Gastroesophageal sphincter (tissue), 4 donors: ENCODE results near the gene GLCCI1. TPM values are rescaled to one million over a fixed set of nuclear protein-coding genes. Genes with fewer than 3 reads are reported as not detected.

Experiments
- ATAC-seq: fragments of 150-250 bp; one replicate; pipeline ENCODE4 v1.9.1; 2016; ENCODE audit warnings: mild to moderate bottlenecking, moderate library complexity
- H3K27ac ChIP-seq, 4 donors: fragments of 200-600 bp; sonication (generic) in 3 of 4; 1 replicate in 3 of 4; 2 replicates in 1 of 4; pipeline ENCODE4 v1.5.1; 2016 to 2019
- H3K27me3 ChIP-seq: fragments of 200-600 bp; sonication (generic); one replicate; pipeline ENCODE4 v1.5.1; 2019
- H3K36me3 ChIP-seq, 2 donors: fragments of 200-600 bp; sonication (generic); one replicate each; pipeline ENCODE4 v1.5.1; 2019; ENCODE audit warnings: control low read depth in 1 of 2
- H3K4me1 ChIP-seq, 3 donors: fragments of 200-600 bp; sonication (generic); 1 replicate in 2 of 3; 2 replicates in 1 of 3; pipeline ENCODE4 v1.5.1; 2016 to 2019; ENCODE audit warnings: control low read depth in 2 of 3
- H3K4me3 ChIP-seq, 2 donors: fragments of 200-600 bp; sonication (generic); one replicate each; pipeline ENCODE4 v1.5.1; 2019; ENCODE audit warnings: mild to moderate bottlenecking in 1 of 2, moderate library complexity in 1 of 2
- H3K9me3 ChIP-seq, 3 donors: fragments of 200-600 bp; sonication (generic); one replicate each; pipeline ENCODE4 v1.5.1; 2017 to 2019; ENCODE audit warnings: control low read depth in 2 of 3
- CTCF ChIP-seq, 4 experiments: fragments of 200-600 bp in 2 of 4; fragments of 450-650 bp in 2 of 4; sonication (generic) in 1 of 4; IDR thresholded peaks; one replicate each; pipeline ENCODE4 v1.5.1; 2017 to 2019; ENCODE audit warnings: antibody characterized with exemption in 4 of 4, mild to moderate bottlenecking in 2 of 4, moderate library complexity in 2 of 4
- EP300 ChIP-seq: sonication (generic); formaldehyde crosslinking; IDR thresholded peaks from one replicate; pipeline ENCODE4 v1.6.1; 2017; ENCODE audit warnings: antibody characterized with exemption, mild to moderate bottlenecking
- POLR2A ChIP-seq, 2 donors: fragments of 450-650 bp; IDR thresholded peaks; one replicate each; pipeline ENCODE4 v1.6.1; 2017; ENCODE audit warnings: antibody characterized with exemption in 2 of 2, mild to moderate bottlenecking in 2 of 2, moderate library complexity in 1 of 2
- POLR2AphosphoS5 ChIP-seq: sonication (generic); formaldehyde crosslinking; IDR thresholded peaks from one replicate; pipeline ENCODE4 v1.6.1; 2017; ENCODE audit warnings: antibody characterized with exemption
- WGBS, 2 donors: methylation state at CpG; one replicate each; pipeline ENCODE4 v1.1.5; 2018; ENCODE audit warnings: low coverage in 1 of 2; 5-methylcytosine and 5-hydroxymethylcytosine counted together
- total RNA-seq, 4 donors: library from RNA; depleted of rRNA; stranded (reverse); fragments of >200 nt; gene quantifications; one replicate each; pipeline ENCODE4 v1.1.0, GENCODE V29; 2016

The GLCCI1 gene
- total RNA-seq, 4 donors from 2014 or later, result 2.8 to 16.7 (median 5.2) TPM

- Histone ChIP-seq H3K27me3 (no peaks in the 10 kb centered on the region), H3K27ac (no peak overlapping the region), H3K4me3 (no peak overlapping the region), H3K36me3 (no peaks in the 10 kb centered on the region), H3K9me3 (no peaks in the 10 kb centered on the region), H3K4me1 (no peaks in the 10 kb centered on the region)
- TF ChIP-seq CTCF (IDR thresholded peaks at IDR 0.05) (no peak), POLR2A (IDR thresholded peaks at IDR 0.05) (no peak), POLR2AphosphoS5 (no peak), EP300 (no peak)
- WGBS, 2 donors, result 91 to 92% methylated on average over 5 to 12 of the region's 12 CpGs
- no peak for ATAC-seq
Observed at GRCh38 chr7:8136051-8136730, 167.6 kb downstream of the GLCCI1 start.
